ENCODE results near the gene MTMR11. TPM values are rescaled to one million over a fixed set of nuclear protein-coding genes. Genes with fewer than 3 reads are reported as not detected.
A peak's percentile ranks its signal among the peaks of the same experiment; 100 is the strongest.

The MTMR11 gene
- total RNA-seq, 1 experiment from 2014 or later, result 2.6 TPM

- DNase-seq (ENCODE audit: low spot score), result no peak
Observed at GRCh38 chr1:149934356-149934755, 2.3 kb downstream of the MTMR11 start.

- DNase-seq (ENCODE audit: low spot score), result no peak
Observed at GRCh38 chr1:149933208-149933607, 3.5 kb downstream of the MTMR11 start.

GRCh38 chr1:149932474-149932873 lies 4.2 kb downstream of the MTMR11 start:
- no peak for DNase-seq (ENCODE audit: low spot score)

- DNase-seq (ENCODE audit: low spot score), result no peak
Observed at GRCh38 chr1:149931212-149931790, 5.4 kb downstream of the MTMR11 start.

GRCh38 chr1:149929856-149930255 lies 6.8 kb downstream of the MTMR11 start:
- DNase-seq (ENCODE audit: low spot score), result no peak

GRCh38 chr1:149928401-149928724 lies 8.3 kb downstream of the MTMR11 start:
- DNase-seq (ENCODE audit: low spot score), result no peak

GRCh38 chr1:149927563-149928400 lies 8.9 kb downstream of the MTMR11 start, which contains the start of gene SF3B4:
SF3B4 (minus strand) TSS chr1:149927803; CDS start chr1:149927759, 44 bp downstream.
- DNase-seq (ENCODE audit: low spot score), result peak; percentile 93

GRCh38 chr1:149927056-149927562 lies 9.6 kb downstream of the MTMR11 start:
- DNase-seq (ENCODE audit: low spot score), result no peak

GRCh38 chr1:149926296-149926695 lies 10.4 kb downstream of the MTMR11 start:
- no peak for DNase-seq (ENCODE audit: low spot score)

- DNase-seq (ENCODE audit: low spot score), result no peak
Observed at GRCh38 chr1:149925751-149926150, 10.9 kb downstream of the MTMR11 start.

- no peak for DNase-seq (ENCODE audit: low spot score)
Observed at GRCh38 chr1:149925345-149925744, 11.3 kb downstream of the MTMR11 start.

GRCh38 chr1:149923626-149924025 lies 13.1 kb downstream of the MTMR11 start:
- no peak for DNase-seq (ENCODE audit: low spot score)

GRCh38 chr1:149917571-149918144 lies 19.0 kb downstream of the MTMR11 start, which contains the start of gene SV2A:
SV2A (minus strand) TSS chr1:149917844; CDS start chr1:149913840, 4,004 bp downstream.
- peak; percentile 59 for DNase-seq (ENCODE audit: low spot score)

- DNase-seq (ENCODE audit: low spot score), result no peak
Observed at GRCh38 chr1:149916898-149917252, 19.8 kb downstream of the MTMR11 start.

- no peak for DNase-seq (ENCODE audit: low spot score)
Observed at GRCh38 chr1:149916193-149916897, 20.3 kb downstream of the MTMR11 start.

- no peak for DNase-seq (ENCODE audit: low spot score)
Observed at GRCh38 chr1:149915429-149916192, 21.1 kb downstream of the MTMR11 start.

- no peak for DNase-seq (ENCODE audit: low spot score)
Observed at GRCh38 chr1:149914545-149914944, 22.1 kb downstream of the MTMR11 start.

GRCh38 chr1:149906570-149907075 lies 30.1 kb downstream of the MTMR11 start:
- DNase-seq (ENCODE audit: low spot score), result no peak

GRCh38 chr1:149903836-149904491 lies 32.7 kb downstream of the MTMR11 start:
- no peak for DNase-seq (ENCODE audit: low spot score)

- DNase-seq (ENCODE audit: low spot score), result peak; percentile 62
Observed at GRCh38 chr1:149899460-149900284, 37.0 kb downstream of the MTMR11 start, which contains the start of gene BOLA1. BOLA1 (plus strand) TSS chr1:149899568; CDS start chr1:149900060, 492 bp downstream.

All from H4 (cell line).